Keratinocyte (primary cell): ENCODE results near the gene TAP2. TPM values are rescaled to one million over a fixed set of nuclear protein-coding genes. Genes with fewer than 3 reads are reported as not detected.
A peak's percentile ranks its signal among the peaks of the same experiment; 100 is the strongest.

ENCODE experiments used
- DNase-seq: peaks from one replicate; pipeline ENCODE4 v3.0.0-alpha.2; 2011; ENCODE audit warnings: low read depth, missing footprints, low spot score
- FAIRE-seq: peaks from 2 replicates; lab custom pipeline; 2011; peaks lifted over from hg19 to GRCh38; lab: Jason Lieb, UNC
- H2AFZ ChIP-seq: 2 replicates; pipeline ENCODE4 v1.6.0; 2012; ENCODE audit warnings: low read length, control low read depth, inconsistent platforms; ENCODE audit not compliant: control insufficient read depth
- H3K27ac ChIP-seq: 2 replicates; pipeline ENCODE4 v1.5.1; 2011; ENCODE audit warnings: low read length; ENCODE audit not compliant: control insufficient read depth, insufficient read depth
- H3K27me3 ChIP-seq: 3 replicates; pipeline ENCODE4 v1.6.0; 2011; ENCODE audit warnings: low read length; ENCODE audit not compliant: control insufficient read depth, insufficient read depth; ENCODE audit errors: extremely low read depth
- H3K36me3 ChIP-seq, 2 experiments: 2 replicates in 1 of 2; 3 replicates in 1 of 2; pipeline ENCODE4 v1.5.1; 2011; ENCODE audit warnings: low read length in 2 of 2, mild to moderate bottlenecking in 1 of 2; ENCODE audit not compliant: control insufficient read depth in 2 of 2, insufficient read depth in 2 of 2; ENCODE audit errors: extremely low read depth in 1 of 2
- H3K4me1 ChIP-seq: 3 replicates; pipeline ENCODE4 v1.5.1; 2011; ENCODE audit warnings: low read length; ENCODE audit not compliant: control insufficient read depth, insufficient read depth; ENCODE audit errors: extremely low read depth
- H3K4me2 ChIP-seq: 3 replicates; pipeline ENCODE4 v1.6.0; 2011; ENCODE audit warnings: low read depth, low read length; ENCODE audit not compliant: control insufficient read depth, insufficient read depth; ENCODE audit errors: extremely low read depth
- H3K4me3 ChIP-seq, 3 experiments: fragments of 200-600 bp in 1 of 3; sonication (generic) in 1 of 3; 2 replicates in 2 of 3; 3 replicates in 1 of 3; pipeline ENCODE4 v1.5.1; 2011 to 2016; ENCODE audit warnings: low read length in 3 of 3, mild to moderate bottlenecking in 3 of 3, control low read depth in 2 of 3, inconsistent platforms in 1 of 3, low read depth in 1 of 3, mixed read lengths in 1 of 3, mixed run types in 1 of 3, moderate library complexity in 1 of 3; ENCODE audit not compliant: control insufficient read depth in 2 of 3, insufficient read depth in 2 of 3; ENCODE audit errors: extremely low read depth in 1 of 3
- H3K79me2 ChIP-seq: 2 replicates; pipeline ENCODE4 v1.6.0; 2012; ENCODE audit warnings: low read length; ENCODE audit not compliant: control insufficient read depth, insufficient read depth
- H3K9ac ChIP-seq: 3 replicates; pipeline ENCODE4 v1.6.0; 2011; ENCODE audit warnings: low read length; ENCODE audit not compliant: control insufficient read depth, insufficient read depth; ENCODE audit errors: extremely low read depth
- H3K9me1 ChIP-seq: 3 replicates; pipeline ENCODE4 v1.6.0; 2011; ENCODE audit warnings: low read length; ENCODE audit not compliant: control insufficient read depth, insufficient read depth; ENCODE audit errors: extremely low read depth
- H3K9me3 ChIP-seq: 2 replicates; pipeline ENCODE4 v1.5.1; 2012; ENCODE audit warnings: low read depth, low read length; ENCODE audit not compliant: control insufficient read depth
- H4K20me1 ChIP-seq: 3 replicates; pipeline ENCODE4 v1.6.0; 2011; ENCODE audit warnings: low read length; ENCODE audit not compliant: control insufficient read depth, insufficient read depth; ENCODE audit errors: extremely low read depth
- CTCF ChIP-seq, 3 experiments: IDR thresholded peaks in 1 of 3; conservative IDR thresholded peaks in 1 of 3; optimal IDR thresholded peaks in 1 of 3; 2 replicates in 2 of 3; 3 replicates in 1 of 3; pipeline versions ENCODE3 to v1.5.1; 2011; ENCODE audit warnings: low read length in 3 of 3, mild to moderate bottlenecking in 3 of 3, moderate library complexity in 2 of 3, control low read depth in 1 of 3, inconsistent platforms in 1 of 3; ENCODE audit not compliant: insufficient read depth in 2 of 3; ENCODE audit errors: extremely low read depth in 1 of 3
- EZH2 ChIP-seq: IDR thresholded peaks from one replicate; pipeline ENCODE4 v1.6.1; 2012; ENCODE audit warnings: inconsistent platforms, mild to moderate bottlenecking, low read length, moderate library complexity
- dilution Hi-C: fragments of 300-500 bp; cut with MboI; formaldehyde crosslinking; loops from one replicate; pipeline ENCODE4 v1.7.0; 2020; ENCODE audit warnings: low sequenced_read_pairs; ENCODE audit not compliant: extremely low pct_ligation_motif_present
- polyA plus RNA-seq, 5 experiments: library from polyadenylated mRNA; depleted of rRNA in 3 of 5; stranded (reverse) in 3 of 5; stranded (forward) in 1 of 5; unstranded in 1 of 5; fragments of >200 nt; gene quantifications; 1 replicate in 1 of 5; 2 replicates in 3 of 5; 3 replicates in 1 of 5; pipeline versions ENCODE4 v1.2.1 to v1.2.3, GENCODE V29; 2011 to 2012; ENCODE audit warnings: missing spikeins in 2 of 5, low read depth in 1 of 5, low replicate concordance in 1 of 5

Gene TAP2
- polyA plus RNA-seq, 1 donor (not counting 4 experiments of a cell fraction or from before 2014, with no cell fraction given) = 50.7 TPM

- FAIRE-seq (no peak), DNase-seq (no peak)
- Histone ChIP-seq H3K9me3 (no peaks in the 10 kb centered on the region), H3K4me3 (no peak overlapping the region), H3K36me3 (peaks cover 5% of the 10 kb centered on the region in 2 experiments), H3K27me3 (no peaks in the 10 kb centered on the region), H3K9me1 (no peaks in the 10 kb centered on the region), H3K4me1 (peaks cover 26% of the 10 kb centered on the region), H3K27ac (no peak overlapping the region), H2AFZ (no peak overlapping the region), H3K79me2 (peaks cover 19% of the 10 kb centered on the region), H3K4me2 (peak overlapping the region; percentile 92), H4K20me1 (no peaks in the 10 kb centered on the region), H3K9ac (no peak overlapping the region)
- TF ChIP-seq EZH2 (no peak), CTCF (optimal IDR thresholded peaks at IDR 0.05 in 1 of 3, IDR thresholded peaks at IDR 0.05 in 1 of 3, conservative IDR thresholded peaks at IDR 0.05 in 1 of 3; ENCODE audit: extremely low read depth in 1 of 3, insufficient read depth in 2 of 3, low read length in 3 of 3) (no peak)
- dilution Hi-C loops = no loop called here
Observed at GRCh38 chr6:32855467-32856174, 17.1 kb upstream of the TAP2 start.

- peak overlapping the region; percentile 48 for H3K27ac ChIP-seq
Observed at GRCh38 chr6:32854376-32855178, 16.0 kb upstream of the TAP2 start.

More at GRCh38 chr6:32854376-32855178, 16.0 kb upstream of the TAP2 start:
- Histone ChIP-seq H3K4me2 (peak overlapping the region; percentile 92), H4K20me1 (no peaks in the 10 kb centered on the region), H3K79me2 (peaks cover 21% of the 10 kb centered on the region), H3K27me3 (no peaks in the 10 kb centered on the region), H3K4me3 (peak overlapping the region; percentile 84 to 89 (median 86)), H3K9me3 (no peaks in the 10 kb centered on the region), H3K9me1 (no peaks in the 10 kb centered on the region), H3K36me3 (peaks cover 12% of the 10 kb centered on the region in 2 experiments), H3K9ac (peak overlapping the region; percentile 93), H2AFZ (peak overlapping the region; percentile 86), H3K4me1 (peaks cover 24% of the 10 kb centered on the region)
- dilution Hi-C loops = no loop called here
- FAIRE-seq (no peak), DNase-seq (no peak)
- TF ChIP-seq EZH2 = no peak
- no peak for TF ChIP-seq CTCF (optimal IDR thresholded peaks at IDR 0.05 in 1 of 3, IDR thresholded peaks at IDR 0.05 in 1 of 3, conservative IDR thresholded peaks at IDR 0.05 in 1 of 3; ENCODE audit: extremely low read depth in 1 of 3, insufficient read depth in 2 of 3, low read length in 3 of 3)
